ENCODE results near the gene SARS2.

GRCh38 chr19:38888876-38889275, 41.7 kb downstream of the SARS2 start:
- TF ChIP-seq CTCF (IDR thresholded peaks at IDR 0.05) (no peak), POLR2A (IDR thresholded peaks at IDR 0.05) (no peak)

Measured in Peyer's patch (tissue), 4 donors.